Measurements from ENCODE around the gene ADRM1.

Gene ADRM1

GRCh38 chr20:62262064-62262463 lies 40.7 kb upstream of the ADRM1 start:
- no peak overlapping the region for H3K27ac ChIP-seq
- TF ChIP-seq, protein P1, sequence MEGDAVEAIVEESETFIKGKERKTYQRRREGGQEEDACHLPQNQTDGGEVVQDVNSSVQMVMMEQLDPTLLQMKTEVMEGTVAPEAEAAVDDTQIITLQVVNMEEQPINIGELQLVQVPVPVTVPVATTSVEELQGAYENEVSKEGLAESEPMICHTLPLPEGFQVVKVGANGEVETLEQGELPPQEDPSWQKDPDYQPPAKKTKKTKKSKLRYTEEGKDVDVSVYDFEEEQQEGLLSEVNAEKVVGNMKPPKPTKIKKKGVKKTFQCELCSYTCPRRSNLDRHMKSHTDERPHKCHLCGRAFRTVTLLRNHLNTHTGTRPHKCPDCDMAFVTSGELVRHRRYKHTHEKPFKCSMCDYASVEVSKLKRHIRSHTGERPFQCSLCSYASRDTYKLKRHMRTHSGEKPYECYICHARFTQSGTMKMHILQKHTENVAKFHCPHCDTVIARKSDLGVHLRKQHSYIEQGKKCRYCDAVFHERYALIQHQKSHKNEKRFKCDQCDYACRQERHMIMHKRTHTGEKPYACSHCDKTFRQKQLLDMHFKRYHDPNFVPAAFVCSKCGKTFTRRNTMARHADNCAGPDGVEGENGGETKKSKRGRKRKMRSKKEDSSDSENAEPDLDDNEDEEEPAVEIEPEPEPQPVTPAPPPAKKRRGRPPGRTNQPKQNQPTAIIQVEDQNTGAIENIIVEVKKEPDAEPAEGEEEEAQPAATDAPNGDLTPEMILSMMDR (conservative IDR thresholded peaks at IDR 0.05): no peak

DNA sequence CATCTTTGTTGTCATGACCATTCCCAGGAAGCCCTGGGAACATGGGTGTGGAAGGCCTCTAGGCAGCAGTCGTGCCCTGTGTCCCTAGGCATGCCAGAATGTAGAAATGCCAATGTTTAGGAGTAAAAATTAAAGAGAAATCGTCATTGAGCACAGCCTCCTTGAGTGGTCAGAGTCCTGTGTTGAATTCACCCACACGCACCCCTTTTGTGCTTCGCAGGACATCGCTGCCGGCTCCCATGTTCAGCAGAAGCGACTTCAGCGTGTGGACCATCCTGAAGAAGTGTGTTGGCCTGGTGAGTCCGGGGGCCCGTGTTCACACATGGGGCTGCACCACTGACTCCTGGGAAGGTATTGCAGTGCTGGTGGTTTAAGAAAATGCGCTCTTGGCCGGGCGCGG lies 39.4 kb upstream of the ADRM1 start:
- H3K27ac ChIP-seq: no peak overlapping the region
- TF ChIP-seq, protein P1 (conservative IDR thresholded peaks at IDR 0.05): no peak

DNA sequence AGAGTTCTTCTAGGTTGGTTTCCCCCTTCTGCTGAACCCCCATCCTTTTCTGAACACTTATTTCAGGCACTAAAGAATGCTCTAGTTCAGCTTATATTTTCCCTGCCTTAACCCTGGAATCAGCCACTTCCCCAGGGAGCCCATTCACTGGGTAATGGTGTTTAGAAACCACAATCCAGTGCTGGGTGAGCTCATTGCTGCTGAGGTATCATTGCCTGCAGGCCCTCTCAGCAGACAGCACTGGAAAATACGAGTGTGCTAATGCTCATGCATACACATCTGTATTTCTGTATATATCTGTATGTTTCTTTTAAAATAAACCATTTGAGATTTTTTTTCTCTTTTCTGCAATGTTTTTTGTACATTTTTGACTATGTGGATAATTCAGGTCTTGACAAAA lies 37.4 kb upstream of the ADRM1 start:
- H3K27ac ChIP-seq: no peak overlapping the region
- TF ChIP-seq, protein P1 (conservative IDR thresholded peaks at IDR 0.05): no peak

DNA sequence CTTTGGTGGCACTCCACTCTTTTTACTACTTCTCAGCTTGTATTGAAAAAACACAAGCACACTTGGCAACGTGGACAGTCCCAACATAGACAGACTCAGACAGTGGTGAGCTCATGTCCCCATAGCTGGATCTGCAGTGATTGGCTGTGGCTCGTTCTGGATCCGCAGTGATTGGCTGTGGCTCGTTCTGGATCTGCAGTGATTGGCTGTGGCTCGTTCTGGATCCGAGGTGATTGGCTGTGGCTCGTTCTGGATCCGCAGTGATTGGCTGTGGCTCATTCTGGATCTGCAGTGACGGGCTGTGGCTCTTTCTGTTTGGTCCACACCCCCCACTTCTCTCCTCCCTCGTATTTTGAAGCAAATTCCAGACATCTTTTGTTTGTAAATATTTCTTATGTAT lies 36.5 kb upstream of the ADRM1 start:
- TF ChIP-seq, protein P1 (conservative IDR thresholded peaks at IDR 0.05): no peak
- H3K27ac ChIP-seq: no peak overlapping the region

DNA sequence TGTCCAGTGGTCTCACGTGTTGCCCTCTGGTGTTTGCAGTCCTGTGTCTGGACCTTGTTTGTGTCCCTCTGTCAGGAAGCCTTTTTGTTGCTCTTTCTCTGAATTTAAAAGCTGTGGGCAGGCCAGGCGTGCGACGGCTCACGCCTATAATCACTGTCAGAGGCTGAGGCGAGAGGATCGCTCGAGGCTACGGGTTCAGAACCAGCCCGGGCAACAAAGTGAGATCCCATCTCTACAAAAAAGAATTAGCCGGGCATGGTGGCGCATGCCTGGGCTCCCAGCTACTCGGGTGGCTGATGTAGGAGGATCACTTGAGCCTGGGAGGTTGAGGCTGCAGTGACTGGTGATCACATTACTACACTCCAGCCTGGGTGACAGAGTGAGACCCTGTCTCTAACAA lies 35.9 kb upstream of the ADRM1 start:
- no peak overlapping the region for H3K27ac ChIP-seq
- TF ChIP-seq, protein P1 (conservative IDR thresholded peaks at IDR 0.05): no peak

DNA sequence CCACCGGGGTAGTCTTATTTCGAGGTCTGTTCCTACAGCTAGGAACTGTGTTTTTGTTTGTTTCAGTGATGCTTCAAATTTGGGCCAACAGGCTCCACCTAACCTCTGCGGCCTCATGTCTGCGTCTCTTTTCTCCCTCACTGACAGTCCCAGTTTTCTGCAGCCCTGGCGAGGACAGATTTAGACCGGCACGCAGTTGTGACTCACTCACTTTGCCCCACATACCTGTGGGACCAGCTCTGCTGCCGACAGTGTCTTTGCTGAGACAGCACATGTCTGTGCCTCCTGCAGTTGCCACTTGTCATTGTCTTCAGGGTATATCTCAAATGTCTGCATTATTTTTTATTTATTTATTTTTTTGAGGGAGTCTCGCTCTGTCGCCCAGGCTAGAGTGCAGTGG lies 35.3 kb upstream of the ADRM1 start:
- TF ChIP-seq, protein P1 (conservative IDR thresholded peaks at IDR 0.05): no peak
- H3K27ac ChIP-seq: no peak overlapping the region

GRCh38 chr20:62268228-62268900 lies 34.4 kb upstream of the ADRM1 start:
- TF ChIP-seq, protein P1 (conservative IDR thresholded peaks at IDR 0.05): no peak
- H3K27ac ChIP-seq: no peak overlapping the region

All from VCaP (cell line).